Lung (tissue), 12 donors: ENCODE results near the gene BCAR1. TPM values are rescaled to one million over a fixed set of nuclear protein-coding genes. Genes with fewer than 3 reads are reported as not detected.

Experiments used
- ATAC-seq: fragments of 200-7000 bp; cut with Tn5 transposase; one replicate; pipeline ENCODE4 v1.9.1; 2020; ENCODE audit warnings: moderate number of reproducible peaks; ENCODE audit not compliant: insufficient read depth, low FRiP score
- DNase-seq, 3 donors: peaks; one replicate each; pipeline ENCODE4 v3.0.0-alpha.2; 2013 to 2017
- H3K27ac ChIP-seq, 2 donors: one replicate each; pipeline ENCODE4 v1.5.1; 2013; ENCODE audit warnings: mild to moderate bottlenecking in 2 of 2, moderate library complexity in 2 of 2, control low read depth in 1 of 2, inconsistent platforms in 1 of 2, low read depth in 1 of 2, low read length in 1 of 2
- H3K27me3 ChIP-seq, 3 donors: one replicate each; pipeline ENCODE4 v1.5.1; 2013; ENCODE audit warnings: low read length in 2 of 3; ENCODE audit not compliant: control insufficient read depth in 3 of 3, insufficient read depth in 3 of 3
- H3K36me3 ChIP-seq, 4 donors: one replicate each; pipeline ENCODE4 v1.5.1; 2013; ENCODE audit warnings: low read length in 4 of 4, mild to moderate bottlenecking in 1 of 4, moderate library complexity in 1 of 4; ENCODE audit not compliant: control insufficient read depth in 4 of 4, insufficient read depth in 4 of 4
- H3K4me1 ChIP-seq, 5 donors: one replicate each; pipeline ENCODE4 v1.5.1; 2013; ENCODE audit warnings: low read length in 5 of 5, mild to moderate bottlenecking in 2 of 5, moderate library complexity in 1 of 5; ENCODE audit not compliant: control insufficient read depth in 5 of 5, insufficient read depth in 5 of 5
- H3K4me3 ChIP-seq: one replicate; pipeline ENCODE4 v1.5.1; 2013; ENCODE audit warnings: mild to moderate bottlenecking, control low read depth, moderate library complexity
- H3K9ac ChIP-seq, 2 donors: one replicate each; pipeline ENCODE4 v1.5.1; 2013; ENCODE audit warnings: low read length in 2 of 2, control low read depth in 1 of 2; ENCODE audit not compliant: insufficient read depth in 1 of 2
- H3K9me3 ChIP-seq, 4 donors: one replicate each; pipeline ENCODE4 v1.5.1; 2013; ENCODE audit warnings: low read length in 3 of 4, mild to moderate bottlenecking in 1 of 4, moderate library complexity in 1 of 4; ENCODE audit not compliant: control insufficient read depth in 4 of 4, insufficient read depth in 3 of 4
- WGBS, 2 donors: extraction: QIAGEN DNeasy Blood & Tissue Kit; methylation state at CpG; one replicate each; pipeline ENCODE4 v1.1.7; 2013; 5-methylcytosine and 5-hydroxymethylcytosine counted together
- polyA plus RNA-seq, 2 donors: library from polyadenylated mRNA; stranded (reverse); fragments of 200-250 nt; gene quantifications; one replicate each; pipeline ENCODE4 v1.2.1, GENCODE V29; 2013
- total RNA-seq, 2 donors: library from RNA; depleted of rRNA in 1 of 2; stranded (reverse); fragments of >200 nt in 1 of 2; gene quantifications; one replicate each; pipeline ENCODE4 v1.2.1, GENCODE V29; 2014 to 2021
- TF ChIP-seq, protein P1 (sequence below): IDR thresholded peaks from 2 replicates; pipeline ENCODE4 v1.5.1; 2012; ENCODE audit warnings: mild to moderate bottlenecking; ENCODE audit errors: control extremely low read depth, extremely low read depth
- donor health status: control.
- donor health status: control.
- donor health status: Bipolar disorder and iron deficiency.
- donor health status: healthy.
- donor health status: DM: yes; HTN: yes; CAD: no.

BCAR1 gene
- total and polyA plus RNA-seq, 4 donors = 37.5 to 70.7 (median 49.9) TPM

DNA sequence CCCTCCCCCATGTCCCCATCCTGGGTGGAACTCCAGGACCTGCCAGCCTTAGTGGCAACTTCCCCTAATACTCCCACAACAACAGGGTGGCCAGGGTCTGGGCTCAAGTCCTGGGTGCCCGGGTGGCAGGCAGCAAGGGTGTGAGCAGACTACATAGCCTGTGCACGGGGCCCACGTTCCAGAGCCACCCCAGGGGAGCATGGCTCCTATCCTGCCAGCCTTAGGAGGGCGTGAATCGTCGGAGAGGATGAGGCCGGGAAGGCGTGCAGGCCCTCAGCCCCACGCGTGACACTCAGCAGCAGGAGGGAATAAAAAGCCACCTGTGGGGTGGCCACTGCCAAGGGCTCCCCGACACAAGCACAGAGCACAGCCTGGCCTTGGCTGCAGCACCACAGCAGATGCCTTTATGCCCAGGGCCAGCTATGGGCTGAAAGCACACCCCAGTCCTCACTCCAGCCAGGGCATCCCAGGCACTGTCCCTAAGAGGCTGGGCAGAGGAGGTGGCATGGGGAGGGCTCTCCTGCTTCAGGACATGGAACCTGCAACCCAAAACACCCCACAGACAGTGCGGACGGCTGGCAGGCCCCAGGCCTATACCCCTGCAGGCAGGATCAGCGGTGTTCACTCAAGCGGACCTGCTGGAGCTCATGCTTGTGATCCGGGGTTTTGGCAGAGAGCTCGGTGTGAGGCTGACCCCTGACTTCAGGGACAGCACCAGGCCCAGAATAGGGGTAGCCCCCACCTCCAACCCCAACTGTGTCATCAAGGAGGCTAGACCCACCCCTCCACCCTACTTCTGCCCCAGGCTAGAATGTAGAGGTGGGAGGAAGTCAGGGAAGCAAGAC lies 2.7 kb downstream of the BCAR1 start:
- peaks cover 0 to 1% (median 0%) of the 10 kb centered on the region in 4 donors for H3K9me3 ChIP-seq
- peak overlapping the region; percentile 82 to 97 for H3K27ac ChIP-seq
- no peak overlapping the region for H3K4me3 ChIP-seq
- no peak for DNase-seq
- TF ChIP-seq, protein P1, sequence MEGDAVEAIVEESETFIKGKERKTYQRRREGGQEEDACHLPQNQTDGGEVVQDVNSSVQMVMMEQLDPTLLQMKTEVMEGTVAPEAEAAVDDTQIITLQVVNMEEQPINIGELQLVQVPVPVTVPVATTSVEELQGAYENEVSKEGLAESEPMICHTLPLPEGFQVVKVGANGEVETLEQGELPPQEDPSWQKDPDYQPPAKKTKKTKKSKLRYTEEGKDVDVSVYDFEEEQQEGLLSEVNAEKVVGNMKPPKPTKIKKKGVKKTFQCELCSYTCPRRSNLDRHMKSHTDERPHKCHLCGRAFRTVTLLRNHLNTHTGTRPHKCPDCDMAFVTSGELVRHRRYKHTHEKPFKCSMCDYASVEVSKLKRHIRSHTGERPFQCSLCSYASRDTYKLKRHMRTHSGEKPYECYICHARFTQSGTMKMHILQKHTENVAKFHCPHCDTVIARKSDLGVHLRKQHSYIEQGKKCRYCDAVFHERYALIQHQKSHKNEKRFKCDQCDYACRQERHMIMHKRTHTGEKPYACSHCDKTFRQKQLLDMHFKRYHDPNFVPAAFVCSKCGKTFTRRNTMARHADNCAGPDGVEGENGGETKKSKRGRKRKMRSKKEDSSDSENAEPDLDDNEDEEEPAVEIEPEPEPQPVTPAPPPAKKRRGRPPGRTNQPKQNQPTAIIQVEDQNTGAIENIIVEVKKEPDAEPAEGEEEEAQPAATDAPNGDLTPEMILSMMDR = no peak
- ATAC-seq = no peak
- H3K4me1 ChIP-seq = peaks cover 23 to 72% (median 69%) of the 10 kb centered on the region in 5 donors
- no peak overlapping the region for H3K9ac ChIP-seq
- 72 to 75% methylated on average over 17 of the region's 17 CpGs for WGBS, 2 donors
- H3K36me3 ChIP-seq = no peaks in the 10 kb centered on the region
- H3K27me3 ChIP-seq = no peaks in the 10 kb centered on the region

DNA sequence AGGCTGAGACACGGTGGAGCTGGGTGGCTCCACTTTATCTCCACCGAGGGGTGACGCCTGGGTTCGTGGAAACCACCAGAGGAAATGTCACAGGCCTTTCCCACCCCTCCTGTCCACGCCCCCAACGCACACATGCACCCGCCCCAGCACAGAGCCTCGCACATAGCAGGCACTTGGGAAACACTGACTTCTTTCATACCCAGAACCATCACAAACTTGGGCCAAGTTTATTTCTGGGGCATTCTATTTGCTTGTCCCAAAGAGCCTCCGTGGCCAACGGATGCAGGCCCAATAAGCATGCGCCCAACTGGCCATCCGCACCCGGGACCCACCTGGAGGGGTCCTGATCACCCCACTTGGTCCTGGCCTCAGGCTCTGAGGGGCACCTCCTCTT lies 3.3 kb downstream of the BCAR1 start:
- Histone ChIP-seq H3K27me3 (no peaks in the 10 kb centered on the region), H3K4me3 (no peak overlapping the region), H3K9me3 (peaks cover 0 to 1% (median 0%) of the 10 kb centered on the region in 4 donors), H3K27ac (peak overlapping the region; percentile 82 to 97), H3K4me1 (peaks cover 23 to 71% (median 65%) of the 10 kb centered on the region in 5 donors), H3K9ac (no peak overlapping the region), H3K36me3 (no peaks in the 10 kb centered on the region)
- DNase-seq (no peak), ATAC-seq (no peak)
- 53 to 72% methylated on average over 13 of the region's 13 CpGs for WGBS, 2 donors
- TF ChIP-seq, protein P1 = no peak

- DNase-seq (no peak), ATAC-seq (no peak)
- H3K27me3 ChIP-seq = no peaks in the 10 kb centered on the region
- H3K27ac ChIP-seq = peak overlapping the region; percentile 78 to 82
- peaks cover 20 to 62% (median 56%) of the 10 kb centered on the region in 5 donors for H3K4me1 ChIP-seq
- peaks cover 0 to 1% (median 0%) of the 10 kb centered on the region in 4 donors for H3K9me3 ChIP-seq
- peaks cover 0 to 6% (median 0%) of the 10 kb centered on the region in 4 donors for H3K36me3 ChIP-seq
- no peak overlapping the region for H3K4me3 ChIP-seq
- no peak overlapping the region for H3K9ac ChIP-seq
- TF ChIP-seq, protein P1 = no peak
- 83 to 88% methylated on average over 13 of the region's 13 CpGs for WGBS, 2 donors
Observed at GRCh38 chr16:75247249-75247648, 4.2 kb downstream of the BCAR1 start.
